Upper lobe of right lung (tissue), 1 donor: ENCODE measurements around the gene ANK2. TPM values are rescaled to one million over a fixed set of nuclear protein-coding genes. Genes with fewer than 3 reads are reported as not detected.
A peak's percentile ranks its signal among the peaks of the same experiment; 100 is the strongest.

Experiments
- ATAC-seq: fragments of 200-7000 bp; cut with Tn5 transposase; one replicate; pipeline ENCODE4 v1.9.1; 2020; ENCODE audit warnings: mild to moderate bottlenecking, moderate library complexity
- DNase-seq: peaks from one replicate; pipeline ENCODE4 v3.0.0-alpha.2; 2020
- H3K27ac ChIP-seq: fragments of 200-600 bp; one replicate; pipeline ENCODE4 v1.8.0; 2022
- H3K27me3 ChIP-seq: fragments of 200-600 bp; one replicate; pipeline ENCODE4 v1.8.0; 2022; ENCODE audit warnings: mild to moderate bottlenecking
- H3K36me3 ChIP-seq: fragments of 200-600 bp; one replicate; pipeline ENCODE4 v1.8.0; 2022
- H3K4me1 ChIP-seq: fragments of 200-600 bp; one replicate; pipeline ENCODE4 v1.8.0; 2022
- H3K4me3 ChIP-seq: fragments of 200-600 bp; one replicate; pipeline ENCODE4 v1.8.0; 2022; ENCODE audit warnings: mild to moderate bottlenecking
- H3K9me3 ChIP-seq: fragments of 200-600 bp; one replicate; pipeline ENCODE4 v1.8.0; 2022
- intact Hi-C: fragments of 100-400 bp; cut with DNase I; formaldehyde crosslinking; loops from one replicate; pipeline ENCODE4 v1.11.0; 2022
- total RNA-seq: library from RNA; stranded (reverse); fragmentation: NEBNext Ultra II Directional; extraction: Animal tissue kit (Norgen Biotek cat#: 25700); gene quantifications from one replicate; pipeline ENCODE4 v1.2.1, GENCODE V29; 2021
- TF ChIP-seq, protein P1 (sequence below): fragments of 200-600 bp; IDR thresholded peaks from one replicate; pipeline ENCODE4 v1.8.0; 2022; ENCODE audit warnings: antibody characterized with exemption
- donor health status: DM: no; HTN: yes; CAD: no; lungs with severe emphysema.

The ANK2 gene
- total RNA-seq, 1 donor from 2014 or later = 12.0 TPM

GRCh38 chr4:113294908-113295307 lies 245.5 kb downstream of the ANK2 start:
- H3K27me3 ChIP-seq = peaks cover 4% of the 10 kb centered on the region

GRCh38 chr4:113300471-113300928 lies 251.0 kb downstream of the ANK2 start:
- DNase-seq (no peak), ATAC-seq (peak; percentile 65)
- Histone ChIP-seq H3K27me3 (no peaks in the 10 kb centered on the region), H3K4me3 (no peak overlapping the region), H3K4me1 (no peaks in the 10 kb centered on the region), H3K27ac (peak overlapping the region; percentile 37), H3K36me3 (no peaks in the 10 kb centered on the region), H3K9me3 (no peaks in the 10 kb centered on the region)
- intact Hi-C loops = no loop called here
- TF ChIP-seq, protein P1, sequence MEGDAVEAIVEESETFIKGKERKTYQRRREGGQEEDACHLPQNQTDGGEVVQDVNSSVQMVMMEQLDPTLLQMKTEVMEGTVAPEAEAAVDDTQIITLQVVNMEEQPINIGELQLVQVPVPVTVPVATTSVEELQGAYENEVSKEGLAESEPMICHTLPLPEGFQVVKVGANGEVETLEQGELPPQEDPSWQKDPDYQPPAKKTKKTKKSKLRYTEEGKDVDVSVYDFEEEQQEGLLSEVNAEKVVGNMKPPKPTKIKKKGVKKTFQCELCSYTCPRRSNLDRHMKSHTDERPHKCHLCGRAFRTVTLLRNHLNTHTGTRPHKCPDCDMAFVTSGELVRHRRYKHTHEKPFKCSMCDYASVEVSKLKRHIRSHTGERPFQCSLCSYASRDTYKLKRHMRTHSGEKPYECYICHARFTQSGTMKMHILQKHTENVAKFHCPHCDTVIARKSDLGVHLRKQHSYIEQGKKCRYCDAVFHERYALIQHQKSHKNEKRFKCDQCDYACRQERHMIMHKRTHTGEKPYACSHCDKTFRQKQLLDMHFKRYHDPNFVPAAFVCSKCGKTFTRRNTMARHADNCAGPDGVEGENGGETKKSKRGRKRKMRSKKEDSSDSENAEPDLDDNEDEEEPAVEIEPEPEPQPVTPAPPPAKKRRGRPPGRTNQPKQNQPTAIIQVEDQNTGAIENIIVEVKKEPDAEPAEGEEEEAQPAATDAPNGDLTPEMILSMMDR = no peak

More at GRCh38 chr4:113294908-113295307, 245.5 kb downstream of the ANK2 start:
- no peaks in the 10 kb centered on the region for H3K36me3 ChIP-seq
- H3K27ac ChIP-seq = no peak overlapping the region
- TF ChIP-seq, protein P1 = no peak
- DNase-seq = no peak
- intact Hi-C loops = no loop called here
- H3K4me3 ChIP-seq = no peak overlapping the region
- H3K9me3 ChIP-seq = no peaks in the 10 kb centered on the region
- no peaks in the 10 kb centered on the region for H3K4me1 ChIP-seq
- no peak for ATAC-seq

- Histone ChIP-seq H3K27me3 (no peaks in the 10 kb centered on the region), H3K9me3 (no peaks in the 10 kb centered on the region), H3K27ac (no peak overlapping the region), H3K36me3 (no peaks in the 10 kb centered on the region), H3K4me1 (no peaks in the 10 kb centered on the region), H3K4me3 (no peak overlapping the region)
- ATAC-seq (no peak), DNase-seq (no peak)
- TF ChIP-seq, protein P1 = no peak
- intact Hi-C loops = no loop called here
Measured at GRCh38 chr4:113302051-113302450, 252.6 kb downstream of the ANK2 start.

GRCh38 chr4:113303315-113303714 lies 253.9 kb downstream of the ANK2 start:
- no peak for DNase-seq
- H3K4me1 ChIP-seq = no peaks in the 10 kb centered on the region
- no peaks in the 10 kb centered on the region for H3K9me3 ChIP-seq
- no peaks in the 10 kb centered on the region for H3K36me3 ChIP-seq
- TF ChIP-seq, protein P1 = no peak
- no peak overlapping the region for H3K4me3 ChIP-seq
- no peak overlapping the region for H3K27ac ChIP-seq
- no peaks in the 10 kb centered on the region for H3K27me3 ChIP-seq
- ATAC-seq = no peak
- intact Hi-C loops = no loop called here

DNA sequence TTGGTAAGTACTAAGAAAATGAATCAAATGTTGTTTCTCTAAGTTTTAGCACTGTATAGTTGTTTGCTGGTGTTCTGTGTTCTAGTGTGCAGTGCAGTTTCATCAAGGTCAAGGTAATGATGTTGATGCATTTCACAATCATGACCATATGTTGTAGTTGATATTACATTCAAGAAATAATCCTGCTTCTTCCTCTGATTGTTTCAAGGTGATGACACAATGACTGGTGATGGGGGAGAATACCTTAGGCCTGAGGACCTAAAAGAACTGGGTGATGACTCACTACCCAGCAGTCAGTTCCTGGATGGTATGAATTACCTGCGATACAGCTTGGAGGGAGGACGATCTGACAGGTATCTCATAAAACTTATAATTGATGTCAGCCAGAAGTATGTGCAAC lies 261.6 kb downstream of the ANK2 start:
- Histone ChIP-seq H3K36me3 (no peaks in the 10 kb centered on the region), H3K4me1 (no peaks in the 10 kb centered on the region), H3K9me3 (no peaks in the 10 kb centered on the region), H3K4me3 (no peak overlapping the region), H3K27me3 (no peaks in the 10 kb centered on the region), H3K27ac (no peak overlapping the region)
- TF ChIP-seq, protein P1 = no peak
- DNase-seq = no peak
- intact Hi-C loops = no loop called here
- no peak for ATAC-seq

GRCh38 chr4:113312529-113312928 lies 263.1 kb downstream of the ANK2 start:
- Histone ChIP-seq H3K4me3 (no peak overlapping the region), H3K4me1 (no peaks in the 10 kb centered on the region), H3K9me3 (no peaks in the 10 kb centered on the region), H3K27me3 (no peaks in the 10 kb centered on the region), H3K36me3 (no peaks in the 10 kb centered on the region), H3K27ac (no peak overlapping the region)
- no peak for DNase-seq
- intact Hi-C loops = no loop called here
- ATAC-seq = no peak
- TF ChIP-seq, protein P1 = no peak
